ENCODE results near the gene LENG1.

LENG1 gene

DNA sequence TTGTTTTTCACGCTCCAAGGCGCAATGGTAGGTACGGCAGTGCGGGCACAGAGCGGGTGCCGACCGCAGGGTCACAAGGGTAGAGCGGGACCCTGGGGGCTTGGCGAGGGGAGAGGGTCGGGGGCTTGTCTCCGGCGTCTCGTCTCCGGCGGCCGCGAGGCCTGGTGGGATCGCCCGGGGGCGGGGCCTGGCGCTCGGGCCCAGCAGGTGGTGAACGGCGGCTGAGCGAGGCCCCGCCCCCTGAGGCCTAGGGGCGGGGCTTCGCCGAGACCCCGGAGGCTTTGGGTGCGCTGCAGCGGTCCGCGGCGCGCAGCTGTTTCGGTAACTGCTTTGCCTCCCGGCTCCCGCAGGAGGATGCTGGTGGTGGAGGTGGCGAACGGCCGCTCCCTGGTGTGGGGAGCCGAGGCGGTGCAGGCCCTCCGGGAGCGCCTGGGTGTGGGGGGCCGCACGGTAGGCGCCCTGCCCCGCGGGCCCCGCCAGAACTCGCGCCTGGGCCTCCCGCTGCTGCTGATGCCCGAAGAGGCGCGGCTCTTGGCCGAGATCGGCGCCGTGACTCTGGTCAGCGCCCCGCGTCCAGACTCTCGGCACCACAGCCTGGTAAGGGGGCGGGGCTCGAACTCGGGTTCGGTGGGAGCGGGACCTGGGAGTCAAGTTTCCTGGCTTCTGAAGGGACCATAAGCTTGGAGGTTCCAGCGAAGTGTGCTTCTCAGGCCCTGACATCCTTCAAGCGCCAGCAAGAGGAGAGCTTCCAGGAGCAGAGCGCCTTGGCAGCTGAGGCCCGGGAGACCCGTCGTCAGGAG is 31.7 kb upstream of the LENG1 start, which contains the start of gene TSEN34:
TSEN34 (plus strand) TSS at position 298 of the 800 bp plus-strand sequence; CDS start at position 355, 57 bp downstream.
- peak; percentile 31 for TF ChIP-seq POLR2A (IDR thresholded peaks at IDR 0.05; ENCODE audit: extremely low read depth, insufficient read length)
- TF ChIP-seq, protein P1, sequence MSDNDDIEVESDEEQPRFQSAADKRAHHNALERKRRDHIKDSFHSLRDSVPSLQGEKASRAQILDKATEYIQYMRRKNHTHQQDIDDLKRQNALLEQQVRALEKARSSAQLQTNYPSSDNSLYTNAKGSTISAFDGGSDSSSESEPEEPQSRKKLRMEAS (IDR thresholded peaks at IDR 0.05; ENCODE audit: low read depth, low read length): no peak
- TF ChIP-seq MYC (IDR thresholded peaks at IDR 0.05; ENCODE audit: low read depth, low read length): 0 out of 2 replicates have a peak, but pooled peaks have one; percentile 30
- DNase-seq (ENCODE audit: low read depth): peak; percentile 79
- H3K4me3 ChIP-seq (ENCODE audit: low read depth, low read length): peak within 1 kb of the TSS; percentile 67

DNA sequence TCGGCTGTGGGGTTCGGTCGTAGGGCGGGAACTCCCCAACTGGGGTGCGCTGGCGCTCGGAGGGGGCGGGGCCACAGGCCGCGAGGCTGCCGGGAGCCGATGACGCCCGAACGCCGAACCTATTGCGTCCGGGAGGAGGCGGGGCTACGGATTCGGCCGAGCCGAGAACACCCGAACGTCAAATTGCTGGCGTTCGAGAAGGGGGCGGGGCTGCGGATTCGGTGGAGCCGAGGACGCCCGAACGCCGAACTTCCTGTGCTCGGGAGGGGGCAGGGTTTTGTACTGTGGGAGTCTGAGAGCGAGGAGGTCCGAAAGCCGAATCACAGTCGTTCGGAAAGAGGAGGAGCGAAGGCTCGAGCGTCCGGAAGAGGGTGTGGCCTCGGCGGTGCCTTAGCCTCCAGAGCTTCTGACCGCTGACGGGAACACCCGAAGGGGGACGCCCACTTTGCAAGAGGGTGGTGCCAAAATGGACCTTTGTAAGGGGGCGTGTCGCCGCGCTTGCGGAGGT is 31.0 kb upstream of the LENG1 start:
- TF ChIP-seq, protein P1 (IDR thresholded peaks at IDR 0.05; ENCODE audit: low read depth, low read length): no peak
- TF ChIP-seq POLR2A (IDR thresholded peaks at IDR 0.05; ENCODE audit: extremely low read depth, insufficient read length): no peak
- TF ChIP-seq, protein P2, sequence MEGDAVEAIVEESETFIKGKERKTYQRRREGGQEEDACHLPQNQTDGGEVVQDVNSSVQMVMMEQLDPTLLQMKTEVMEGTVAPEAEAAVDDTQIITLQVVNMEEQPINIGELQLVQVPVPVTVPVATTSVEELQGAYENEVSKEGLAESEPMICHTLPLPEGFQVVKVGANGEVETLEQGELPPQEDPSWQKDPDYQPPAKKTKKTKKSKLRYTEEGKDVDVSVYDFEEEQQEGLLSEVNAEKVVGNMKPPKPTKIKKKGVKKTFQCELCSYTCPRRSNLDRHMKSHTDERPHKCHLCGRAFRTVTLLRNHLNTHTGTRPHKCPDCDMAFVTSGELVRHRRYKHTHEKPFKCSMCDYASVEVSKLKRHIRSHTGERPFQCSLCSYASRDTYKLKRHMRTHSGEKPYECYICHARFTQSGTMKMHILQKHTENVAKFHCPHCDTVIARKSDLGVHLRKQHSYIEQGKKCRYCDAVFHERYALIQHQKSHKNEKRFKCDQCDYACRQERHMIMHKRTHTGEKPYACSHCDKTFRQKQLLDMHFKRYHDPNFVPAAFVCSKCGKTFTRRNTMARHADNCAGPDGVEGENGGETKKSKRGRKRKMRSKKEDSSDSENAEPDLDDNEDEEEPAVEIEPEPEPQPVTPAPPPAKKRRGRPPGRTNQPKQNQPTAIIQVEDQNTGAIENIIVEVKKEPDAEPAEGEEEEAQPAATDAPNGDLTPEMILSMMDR (IDR thresholded peaks at IDR 0.05; ENCODE audit: low read depth, low read length): no peak
- no peak for TF ChIP-seq MYC (IDR thresholded peaks at IDR 0.05; ENCODE audit: low read depth, low read length)
- H3K4me3 ChIP-seq (ENCODE audit: low read depth, low read length): peak overlapping the region; percentile 63
- DNase-seq (ENCODE audit: low read depth): peak; percentile 97

DNA sequence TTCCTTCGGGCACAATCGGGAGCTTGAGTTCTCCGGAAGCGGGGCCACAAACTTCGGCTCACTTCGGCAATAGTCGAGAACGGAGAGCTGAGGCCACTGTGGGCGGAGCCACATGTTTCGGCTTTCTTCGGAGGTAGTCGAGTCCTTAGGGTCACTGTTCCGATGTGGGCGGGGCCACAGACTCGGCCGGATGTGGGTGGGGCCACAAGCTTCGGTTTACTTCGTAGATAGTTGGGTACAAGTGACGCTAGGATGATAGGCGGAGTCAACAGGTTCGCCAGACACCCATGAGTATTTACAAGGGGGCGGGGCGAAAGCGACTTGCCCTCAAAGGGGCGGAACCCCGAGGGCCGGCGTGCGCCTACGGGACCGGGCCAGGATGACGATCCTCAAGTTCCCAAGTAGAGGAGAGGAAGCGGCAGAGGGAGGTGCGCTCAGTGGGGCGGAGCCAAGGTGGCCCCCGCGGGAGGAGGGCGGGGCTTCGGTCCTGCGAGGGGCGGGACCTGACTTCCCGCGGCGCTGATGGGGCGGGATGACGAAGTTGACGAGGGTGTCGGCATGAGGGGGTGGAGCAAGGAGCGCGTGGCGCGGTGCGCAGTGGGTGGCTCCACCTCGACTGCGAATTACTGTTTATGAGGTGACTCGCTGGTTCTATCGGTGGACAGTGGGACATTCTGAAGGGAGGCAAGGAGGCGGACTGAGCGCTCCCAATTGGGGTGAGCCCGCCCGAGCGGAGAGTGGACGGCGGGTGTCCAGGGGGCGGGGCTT is 30.4 kb upstream of the LENG1 start:
- peak; percentile 97 for DNase-seq (ENCODE audit: low read depth)
- TF ChIP-seq, protein P2 (IDR thresholded peaks at IDR 0.05; ENCODE audit: low read depth, low read length): no peak
- TF ChIP-seq MYC (IDR thresholded peaks at IDR 0.05; ENCODE audit: low read depth, low read length) (peak; percentile 70), POLR2A (IDR thresholded peaks at IDR 0.05; ENCODE audit: extremely low read depth, insufficient read length) (peak; percentile 58)
- TF ChIP-seq, protein P1 (IDR thresholded peaks at IDR 0.05; ENCODE audit: low read depth, low read length): peak; percentile 71
- H3K4me3 ChIP-seq (ENCODE audit: low read depth, low read length): peak overlapping the region; percentile 62

DNA sequence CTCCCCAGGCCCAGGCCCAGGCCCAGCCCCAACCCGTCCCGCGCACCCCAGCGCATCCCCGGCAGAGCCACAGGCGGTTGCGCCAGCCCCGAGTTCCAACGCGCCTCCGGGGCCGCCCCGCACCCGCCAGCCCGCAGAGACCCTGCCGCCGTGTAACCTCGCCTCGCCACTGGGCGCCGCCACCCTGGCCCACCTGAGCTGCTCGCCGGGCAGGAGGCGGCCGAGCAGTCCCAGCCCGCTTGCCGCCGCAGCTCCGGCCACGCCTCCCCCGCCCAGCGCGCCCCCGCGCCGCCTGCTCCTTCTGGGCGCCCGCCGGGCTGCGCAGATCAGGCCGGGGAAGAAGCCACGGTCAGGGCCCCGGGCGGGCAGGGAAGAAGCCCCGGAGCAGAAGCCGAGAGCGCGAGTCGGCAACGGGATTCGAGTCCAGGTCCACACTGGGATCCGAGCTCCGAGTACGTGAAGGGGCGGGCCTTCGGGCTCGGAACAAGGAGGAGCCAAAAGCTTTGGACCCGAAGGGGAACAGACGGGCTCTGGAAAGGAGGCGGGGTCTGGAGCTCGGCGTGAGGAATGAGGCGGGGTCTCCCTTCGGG is 29.7 kb upstream of the LENG1 start, which contains the start of gene MBOAT7:
MBOAT7 (minus strand) TSS at position 436 of the 590 bp plus-strand sequence. CDS start 1,072 bp downstream, outside the sequence.
- TF ChIP-seq, protein P2 (IDR thresholded peaks at IDR 0.05; ENCODE audit: low read depth, low read length): no peak
- TF ChIP-seq POLR2A (IDR thresholded peaks at IDR 0.05; ENCODE audit: extremely low read depth, insufficient read length): peak; percentile 39
- H3K4me3 ChIP-seq (ENCODE audit: low read depth, low read length): peak within 1 kb of the TSS; percentile 71
- no peak for DNase-seq (ENCODE audit: low read depth)

DNA sequence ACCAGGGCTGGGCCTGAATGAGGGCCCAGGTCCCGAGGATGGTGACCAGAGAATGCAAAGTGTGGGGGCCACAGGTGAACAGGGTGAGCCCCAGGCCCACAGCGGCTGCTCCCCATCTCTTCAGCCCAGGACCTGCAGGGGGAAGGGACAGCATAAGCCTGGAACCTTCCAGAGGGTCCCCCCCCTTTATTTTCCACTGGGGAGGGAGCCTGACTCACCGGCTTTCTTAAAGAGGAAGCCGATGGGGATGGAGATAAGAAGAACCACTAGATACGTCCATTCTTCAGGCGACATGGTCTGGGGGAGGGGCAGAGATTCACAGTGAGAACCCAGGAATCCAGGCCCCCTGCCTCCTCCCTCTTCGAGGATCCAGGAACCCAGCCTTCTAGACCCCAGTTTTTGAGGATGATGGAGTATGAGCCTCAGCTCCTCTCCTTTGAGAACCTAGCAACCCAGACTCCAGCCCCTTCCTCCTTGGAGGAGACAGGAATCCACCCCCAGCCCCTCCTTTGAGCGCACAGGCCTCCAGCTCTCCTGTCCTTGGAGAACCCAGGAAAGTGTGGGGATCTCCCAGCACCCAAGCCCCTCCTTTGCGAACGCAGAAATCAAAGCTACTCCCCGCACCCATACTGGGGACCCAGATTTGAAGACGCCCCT is 28.8 kb upstream of the LENG1 start:
- H3K4me3 ChIP-seq (ENCODE audit: low read depth, low read length): peak overlapping the region; percentile 71

More for the DNA sequence above, 28.8 kb upstream of the LENG1 start:
- TF ChIP-seq, protein P1 (IDR thresholded peaks at IDR 0.05; ENCODE audit: low read depth, low read length): no peak
- TF ChIP-seq POLR2A (IDR thresholded peaks at IDR 0.05; ENCODE audit: extremely low read depth, insufficient read length) (no peak), MYC (IDR thresholded peaks at IDR 0.05; ENCODE audit: low read depth, low read length) (0 out of 2 replicates have a peak, but pooled peaks have one; percentile 8)
- TF ChIP-seq, protein P2 (IDR thresholded peaks at IDR 0.05; ENCODE audit: low read depth, low read length): no peak
- DNase-seq (ENCODE audit: low read depth): peak; percentile 81
